Measurements from ENCODE around the gene LGI2. TPM values are rescaled to one million over a fixed set of nuclear protein-coding genes. Genes with fewer than 3 reads are reported as not detected.

The LGI2 gene
- total RNA-seq, 1 experiment from 2014 or later: not detected

GRCh38 chr4:24989327-24989726 lies 41.4 kb downstream of the LGI2 start:
- CTCF ChIA-PET: interaction anchor here (0.7 to 7.6 kb wide), 2 partner anchors 9 to 28 kb away, joined by 3 to 49 read pairs; no protein-coding TSS in a partner anchor
- Mint-ChIP-seq H3K27me3 (ENCODE audit: insufficient read depth, unreplicated experiment) (no peaks in the 10 kb centered on the region), H3K27ac (ENCODE audit: low read depth, unreplicated experiment) (no peak overlapping the region), H3K36me3 (ENCODE audit: insufficient read depth, unreplicated experiment) (no peaks in the 10 kb centered on the region), H3K4me3 (ENCODE audit: unreplicated experiment) (no peak overlapping the region), H3K4me1 (ENCODE audit: insufficient read depth, unreplicated experiment) (no peaks in the 10 kb centered on the region), H3K9me3 (ENCODE audit: unreplicated experiment) (no peaks in the 10 kb centered on the region)
- TF ChIP-seq CTCF (IDR thresholded peaks at IDR 0.05; ENCODE audit: unreplicated experiment): no peak
- no peak for DNase-seq (ENCODE audit: unreplicated experiment)
- POLR2A ChIA-PET: interaction anchor here (1.0 kb wide), 1 partner anchor 21 kb away, joined by 3 read pairs; no protein-coding TSS in a partner anchor
- BruUV-seq (replicated peaks): no TSS peak
- intact Hi-C loops (cut with micrococcal nuclease): loop anchor here (2.0 kb wide), 1 partner anchor 501 kb away; no protein-coding TSS in a partner anchor

GRCh38 chr4:24988776-24989175 lies 42.0 kb downstream of the LGI2 start:
- ChIA-PET POLR2A (no interaction called here), CTCF (interaction anchor here (1.2 kb wide), 1 partner anchor 164 kb away, joined by 3 read pairs; no protein-coding TSS in a partner anchor)
- intact Hi-C loops (cut with micrococcal nuclease): loop anchor here (2.0 kb wide), 1 partner anchor 500 kb away; no protein-coding TSS in a partner anchor
- no peaks in the 10 kb centered on the region for H3K4me1 Mint-ChIP-seq (ENCODE audit: insufficient read depth, unreplicated experiment)
- TF ChIP-seq CTCF (IDR thresholded peaks at IDR 0.05; ENCODE audit: unreplicated experiment): peak; percentile 26
- no TSS peak for BruUV-seq (replicated peaks)
- no peak overlapping the region for H3K4me3 Mint-ChIP-seq (ENCODE audit: unreplicated experiment)
- DNase-seq (ENCODE audit: unreplicated experiment): peak; percentile 59
- no peaks in the 10 kb centered on the region for H3K36me3 Mint-ChIP-seq (ENCODE audit: insufficient read depth, unreplicated experiment)
- H3K27me3 Mint-ChIP-seq (ENCODE audit: insufficient read depth, unreplicated experiment): no peaks in the 10 kb centered on the region
- H3K9me3 Mint-ChIP-seq (ENCODE audit: unreplicated experiment): no peaks in the 10 kb centered on the region
- no peak overlapping the region for H3K27ac Mint-ChIP-seq (ENCODE audit: low read depth, unreplicated experiment)

- no TSS peak for BruUV-seq (replicated peaks)
- intact Hi-C loops (cut with micrococcal nuclease): no loop called here
Measured at GRCh38 chr4:24984602-24985532, 45.9 kb downstream of the LGI2 start.

More at GRCh38 chr4:24984602-24985532, 45.9 kb downstream of the LGI2 start:
- H3K27me3 Mint-ChIP-seq (ENCODE audit: insufficient read depth, unreplicated experiment): no peaks in the 10 kb centered on the region
- TF ChIP-seq CTCF (IDR thresholded peaks at IDR 0.05; ENCODE audit: unreplicated experiment): no peak
- POLR2A ChIA-PET: no interaction called here
- no peak overlapping the region for H3K27ac Mint-ChIP-seq (ENCODE audit: low read depth, unreplicated experiment)
- H3K4me3 Mint-ChIP-seq (ENCODE audit: unreplicated experiment): no peak overlapping the region
- no peaks in the 10 kb centered on the region for H3K9me3 Mint-ChIP-seq (ENCODE audit: unreplicated experiment)
- H3K4me1 Mint-ChIP-seq (ENCODE audit: insufficient read depth, unreplicated experiment): peaks cover 5% of the 10 kb centered on the region
- CTCF ChIA-PET: interaction anchor here (0.5 to 6.2 kb wide), 2 partner anchors 160 to 327 kb away, joined by 3 to 68 read pairs; partner anchors contain the start of gene ZCCHC4
- no peaks in the 10 kb centered on the region for H3K36me3 Mint-ChIP-seq (ENCODE audit: insufficient read depth, unreplicated experiment)
- no peak for DNase-seq (ENCODE audit: unreplicated experiment)
